ENCODE results near the gene SV2B.

Gene SV2B

DNA sequence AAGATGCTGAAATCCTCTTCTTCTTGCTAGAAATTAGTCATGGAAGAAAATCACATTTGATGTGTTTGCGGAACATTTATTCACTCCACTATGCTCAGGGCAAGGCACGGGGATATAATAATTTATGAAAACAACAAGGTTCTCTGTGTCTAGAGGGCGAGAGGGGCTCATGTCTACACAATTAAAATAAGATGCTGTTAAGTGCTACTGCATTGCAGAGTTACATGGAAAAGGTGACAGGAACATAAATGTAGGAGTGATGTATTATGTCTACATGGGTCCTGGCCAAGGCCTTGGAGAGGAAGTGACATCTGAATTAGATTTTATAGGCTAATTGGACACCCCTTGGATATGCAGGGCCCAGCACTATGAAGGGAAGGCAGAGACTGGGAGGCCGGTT, 96.1 kb downstream of the SV2B start:
- TF ChIP-seq, protein P1, sequence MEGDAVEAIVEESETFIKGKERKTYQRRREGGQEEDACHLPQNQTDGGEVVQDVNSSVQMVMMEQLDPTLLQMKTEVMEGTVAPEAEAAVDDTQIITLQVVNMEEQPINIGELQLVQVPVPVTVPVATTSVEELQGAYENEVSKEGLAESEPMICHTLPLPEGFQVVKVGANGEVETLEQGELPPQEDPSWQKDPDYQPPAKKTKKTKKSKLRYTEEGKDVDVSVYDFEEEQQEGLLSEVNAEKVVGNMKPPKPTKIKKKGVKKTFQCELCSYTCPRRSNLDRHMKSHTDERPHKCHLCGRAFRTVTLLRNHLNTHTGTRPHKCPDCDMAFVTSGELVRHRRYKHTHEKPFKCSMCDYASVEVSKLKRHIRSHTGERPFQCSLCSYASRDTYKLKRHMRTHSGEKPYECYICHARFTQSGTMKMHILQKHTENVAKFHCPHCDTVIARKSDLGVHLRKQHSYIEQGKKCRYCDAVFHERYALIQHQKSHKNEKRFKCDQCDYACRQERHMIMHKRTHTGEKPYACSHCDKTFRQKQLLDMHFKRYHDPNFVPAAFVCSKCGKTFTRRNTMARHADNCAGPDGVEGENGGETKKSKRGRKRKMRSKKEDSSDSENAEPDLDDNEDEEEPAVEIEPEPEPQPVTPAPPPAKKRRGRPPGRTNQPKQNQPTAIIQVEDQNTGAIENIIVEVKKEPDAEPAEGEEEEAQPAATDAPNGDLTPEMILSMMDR (IDR thresholded peaks at IDR 0.05; ENCODE audit: insufficient read depth, low read depth, low read length, missing control alignments), result no peak
- no peak for DNase-seq (ENCODE audit: low read depth)
- no peak overlapping the region for H3K4me3 ChIP-seq (ENCODE audit: low read length)

DNA sequence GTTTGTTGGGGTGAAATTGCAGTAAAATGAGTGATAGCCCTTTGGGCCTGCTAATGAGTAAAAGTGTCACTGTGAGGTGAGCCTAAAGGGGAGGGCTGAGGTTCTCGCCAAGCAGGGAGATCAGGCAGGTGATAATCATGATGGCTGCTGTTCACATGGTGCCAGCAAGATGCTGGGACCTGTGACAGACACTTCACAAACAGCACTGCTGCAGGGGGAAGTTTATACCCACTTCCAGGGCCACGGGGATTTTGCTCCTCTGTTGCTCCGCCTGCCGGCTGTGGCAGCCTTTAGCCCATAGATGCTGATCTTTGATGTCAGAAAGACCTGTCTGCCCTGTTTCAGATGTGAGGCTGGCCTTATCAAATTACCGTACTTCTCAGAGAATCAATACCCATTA, 96.7 kb downstream of the SV2B start:
- H3K4me3 ChIP-seq (ENCODE audit: low read length), result no peak overlapping the region
- TF ChIP-seq, protein P1 (IDR thresholded peaks at IDR 0.05; ENCODE audit: insufficient read depth, low read depth, low read length, missing control alignments), result no peak
- DNase-seq (ENCODE audit: low read depth), result no peak

DNA sequence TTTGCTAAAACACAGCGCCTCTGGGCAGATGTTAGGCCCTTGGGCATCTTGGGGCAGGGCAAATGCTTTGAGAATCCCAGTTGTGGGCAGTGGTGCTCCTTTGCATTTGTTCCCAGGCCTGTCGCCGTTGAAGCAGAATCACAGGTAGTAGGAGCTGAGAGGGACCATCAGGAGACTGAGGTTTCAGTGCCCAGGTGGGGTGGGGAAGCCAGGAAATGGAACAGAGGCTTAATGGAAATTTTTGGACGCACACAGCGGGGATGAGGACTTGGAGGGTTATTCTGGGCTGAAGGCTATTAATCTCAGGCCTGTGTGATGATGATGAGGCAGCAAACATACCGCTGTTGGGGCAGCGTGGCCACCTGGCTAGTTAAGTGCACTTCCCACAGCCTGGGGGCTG, 99.5 kb downstream of the SV2B start:
- DNase-seq (ENCODE audit: low read depth), result no peak
- TF ChIP-seq, protein P1 (IDR thresholded peaks at IDR 0.05; ENCODE audit: insufficient read depth, low read depth, low read length, missing control alignments), result no peak
- H3K4me3 ChIP-seq (ENCODE audit: low read length), result no peak overlapping the region

DNA sequence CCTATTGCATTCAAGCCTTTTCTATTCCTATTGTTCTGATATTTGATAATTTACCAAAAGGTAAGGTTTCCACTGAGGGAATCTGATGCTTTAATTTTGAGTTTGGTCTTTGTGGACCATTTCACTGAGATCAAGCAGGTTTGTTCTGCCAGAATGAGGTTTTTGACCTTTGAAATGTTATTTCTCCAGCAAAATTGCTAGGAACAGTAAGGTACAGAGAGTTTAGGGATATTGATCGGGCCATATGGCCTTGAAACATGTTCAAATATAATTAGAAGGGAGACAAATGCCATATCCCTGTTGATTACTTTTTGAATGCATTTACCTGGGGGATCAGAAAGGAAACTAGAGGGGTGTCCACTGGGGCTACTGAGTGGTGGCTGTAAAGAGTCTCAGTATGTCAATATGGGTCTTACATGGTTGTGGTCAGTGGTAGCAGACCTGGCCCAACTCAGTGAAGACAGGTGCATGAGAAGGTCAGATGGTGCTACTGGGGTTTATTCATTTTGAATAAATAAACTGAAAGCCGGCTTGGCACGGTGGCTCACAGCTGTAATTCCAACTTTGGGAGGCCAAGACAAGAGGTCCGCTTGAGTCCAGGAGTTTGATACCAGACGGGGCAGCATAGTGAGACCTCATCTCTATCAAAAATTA, 100.2 kb downstream of the SV2B start:
- TF ChIP-seq, protein P1 (IDR thresholded peaks at IDR 0.05; ENCODE audit: insufficient read depth, low read depth, low read length, missing control alignments), result no peak
- H3K4me3 ChIP-seq (ENCODE audit: low read length), result no peak overlapping the region
- no peak for DNase-seq (ENCODE audit: low read depth)

DNA sequence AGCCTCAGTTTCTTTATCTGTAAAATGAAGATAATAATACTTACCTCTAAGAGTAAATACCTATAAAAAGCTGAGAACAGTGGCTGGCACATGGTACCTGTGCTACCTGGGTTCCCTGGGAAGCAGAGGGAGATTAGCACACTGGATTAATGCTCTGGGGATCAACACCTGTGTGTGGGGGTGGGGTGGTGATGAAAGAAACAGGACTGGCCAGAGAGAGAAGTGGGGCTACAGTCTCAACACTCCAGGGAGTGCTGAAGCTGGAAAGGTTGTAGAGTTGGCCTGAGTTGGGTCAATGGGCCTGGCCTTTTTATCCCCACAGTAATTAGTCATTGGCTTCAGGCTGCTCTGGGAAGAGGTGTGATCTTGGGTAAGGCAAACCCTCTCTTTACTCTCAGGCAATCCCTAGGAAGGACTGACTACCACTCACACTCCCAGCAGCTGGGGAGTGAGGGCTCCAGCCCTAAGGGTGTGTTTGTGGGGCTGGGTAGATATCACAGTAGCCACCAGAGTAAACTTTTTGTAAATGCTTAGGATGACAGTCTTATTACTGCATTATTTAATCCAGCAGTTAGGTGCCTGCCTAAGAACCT, 102.5 kb downstream of the SV2B start:
- no peak for DNase-seq (ENCODE audit: low read depth)
- TF ChIP-seq, protein P1 (IDR thresholded peaks at IDR 0.05; ENCODE audit: insufficient read depth, low read depth, low read length, missing control alignments), result no peak
- H3K4me3 ChIP-seq (ENCODE audit: low read length), result no peak overlapping the region

DNA sequence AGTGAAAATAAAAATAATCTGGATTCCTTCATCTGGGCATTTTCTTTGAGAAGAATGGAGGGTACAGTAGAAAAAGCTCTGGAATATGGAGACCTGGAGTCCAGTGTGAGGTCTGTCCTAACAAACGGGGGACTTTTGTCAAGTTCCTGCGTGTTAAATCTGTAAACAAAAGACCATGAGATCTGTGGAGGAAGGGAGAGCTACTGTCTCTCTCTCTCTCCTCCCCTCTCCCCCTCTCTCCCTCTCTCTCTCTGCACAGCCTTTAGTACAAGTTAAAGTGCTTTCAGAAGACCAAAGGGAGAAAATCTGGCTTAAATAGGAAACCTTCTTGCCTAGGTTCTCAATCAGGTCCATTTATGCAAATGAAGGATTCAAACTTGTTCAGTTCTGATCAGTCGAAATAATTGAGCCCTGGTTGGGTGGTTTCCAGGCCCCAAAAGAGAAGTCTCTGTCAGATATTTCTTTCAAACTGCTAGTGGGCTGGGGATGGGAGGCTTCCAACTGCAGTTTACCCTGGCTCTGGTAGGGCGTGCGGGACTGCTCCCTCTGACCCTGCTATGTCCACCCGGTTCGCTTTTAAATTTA, 103.7 kb downstream of the SV2B start:
- TF ChIP-seq, protein P1 (IDR thresholded peaks at IDR 0.05; ENCODE audit: insufficient read depth, low read depth, low read length, missing control alignments), result no peak
- DNase-seq (ENCODE audit: low read depth), result no peak
- no peak overlapping the region for H3K4me3 ChIP-seq (ENCODE audit: low read length)

Data from epithelial cell of esophagus (primary cell).